ENCODE data around the gene COBLL1. TPM values are rescaled to one million over a fixed set of nuclear protein-coding genes. Genes with fewer than 3 reads are reported as not detected.

Gene COBLL1
- total RNA-seq, 1 donor, result 26.4 TPM

DNA sequence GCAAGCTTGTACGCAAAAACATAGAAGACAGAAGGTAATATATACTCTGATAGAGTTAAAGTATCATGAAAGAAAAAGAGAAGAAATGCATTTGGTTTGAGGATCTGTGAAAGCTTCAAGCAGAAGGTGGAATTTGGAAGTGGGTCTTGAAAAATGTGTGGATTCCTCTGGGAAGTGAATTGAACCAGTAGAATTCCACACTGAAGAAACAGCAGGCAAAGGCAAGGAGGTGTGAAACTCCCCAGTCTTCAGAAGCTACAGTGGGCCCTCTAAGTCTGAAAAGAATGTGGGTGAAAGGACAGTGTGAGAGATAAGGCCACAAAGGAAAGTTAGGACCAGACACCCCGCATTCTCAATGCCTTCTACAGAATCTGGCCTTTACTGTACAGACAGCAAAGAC is 25.6 kb downstream of the COBLL1 start:
- no peaks in the 10 kb centered on the region for H3K4me1 ChIP-seq (ENCODE audit: insufficient read depth, low read length)
- no peaks in the 10 kb centered on the region for H3K27me3 ChIP-seq (ENCODE audit: insufficient read depth, low read length)
- no peaks in the 10 kb centered on the region for H3K9me3 ChIP-seq (ENCODE audit: low read depth, low read length)
- no peak overlapping the region for H3K4me3 ChIP-seq (ENCODE audit: low read length)

GRCh38 chr2:164815071-164815793 is 26.4 kb downstream of the COBLL1 start:
- H3K27me3 ChIP-seq (ENCODE audit: insufficient read depth, low read length), result no peaks in the 10 kb centered on the region
- no peaks in the 10 kb centered on the region for H3K4me1 ChIP-seq (ENCODE audit: insufficient read depth, low read length)
- no peaks in the 10 kb centered on the region for H3K9me3 ChIP-seq (ENCODE audit: low read depth, low read length)
- H3K4me3 ChIP-seq (ENCODE audit: low read length), result no peak overlapping the region

- Histone ChIP-seq H3K4me3 (ENCODE audit: low read length) (no peak overlapping the region), H3K9me3 (ENCODE audit: low read depth, low read length) (no peaks in the 10 kb centered on the region), H3K4me1 (ENCODE audit: insufficient read depth, low read length) (no peaks in the 10 kb centered on the region), H3K27me3 (ENCODE audit: insufficient read depth, low read length) (no peaks in the 10 kb centered on the region)
These were observed 28.1 kb downstream of the COBLL1 start for GRCh38 chr2:164813535-164813934.

GRCh38 chr2:164812378-164812777 is 29.2 kb downstream of the COBLL1 start:
- Histone ChIP-seq H3K9me3 (ENCODE audit: low read depth, low read length) (no peaks in the 10 kb centered on the region), H3K4me3 (ENCODE audit: low read length) (no peak overlapping the region), H3K4me1 (ENCODE audit: insufficient read depth, low read length) (no peaks in the 10 kb centered on the region), H3K27me3 (ENCODE audit: insufficient read depth, low read length) (no peaks in the 10 kb centered on the region)

DNA sequence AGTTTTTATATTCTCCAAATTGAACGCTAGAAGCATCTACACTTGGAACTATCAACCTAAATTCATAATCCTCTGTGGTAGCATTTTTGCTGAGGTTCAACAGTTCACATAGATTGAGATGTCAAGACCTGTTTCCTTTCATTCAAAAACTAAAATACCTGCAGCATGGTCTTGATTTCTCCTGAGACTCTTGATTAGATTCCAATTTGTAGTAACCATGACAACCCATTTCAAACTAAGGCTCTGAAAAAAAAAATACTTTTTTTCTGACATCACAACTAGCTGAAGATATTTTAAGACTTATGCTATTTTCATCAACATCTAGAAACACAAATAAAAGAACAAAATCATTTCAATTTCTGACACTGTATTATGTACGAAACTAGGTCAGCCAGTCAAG is 29.8 kb downstream of the COBLL1 start:
- Histone ChIP-seq H3K27me3 (ENCODE audit: insufficient read depth, low read length) (no peaks in the 10 kb centered on the region), H3K4me3 (ENCODE audit: low read length) (no peak overlapping the region), H3K4me1 (ENCODE audit: insufficient read depth, low read length) (no peaks in the 10 kb centered on the region), H3K9me3 (ENCODE audit: low read depth, low read length) (no peaks in the 10 kb centered on the region)

- no peaks in the 10 kb centered on the region for H3K4me1 ChIP-seq (ENCODE audit: insufficient read depth, low read length)
- H3K27me3 ChIP-seq (ENCODE audit: insufficient read depth, low read length), result no peaks in the 10 kb centered on the region
- H3K9me3 ChIP-seq (ENCODE audit: low read depth, low read length), result no peaks in the 10 kb centered on the region
- no peak overlapping the region for H3K4me3 ChIP-seq (ENCODE audit: low read length)
These were observed 30.8 kb downstream of the COBLL1 start for GRCh38 chr2:164810843-164811242.

DNA sequence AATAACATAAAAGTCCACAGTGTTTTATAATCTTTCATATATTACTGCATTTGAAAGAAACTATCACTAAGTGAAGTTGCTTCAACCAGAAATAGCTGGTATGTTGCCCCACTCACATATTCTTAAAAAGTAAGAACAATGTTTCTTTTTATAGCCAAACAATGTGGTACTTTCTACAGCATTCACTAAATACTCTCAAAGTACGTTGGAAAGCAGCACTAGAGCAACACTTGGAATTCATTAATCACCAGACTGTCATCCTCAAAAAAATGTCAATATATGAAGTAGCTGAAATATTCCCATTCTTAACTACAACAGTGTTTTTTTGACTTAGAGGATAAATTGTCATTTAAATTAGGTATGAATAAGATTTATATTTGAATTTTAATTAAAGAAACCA is 32.8 kb downstream of the COBLL1 start:
- Histone ChIP-seq H3K4me1 (ENCODE audit: insufficient read depth, low read length) (no peaks in the 10 kb centered on the region), H3K4me3 (ENCODE audit: low read length) (no peak overlapping the region), H3K27me3 (ENCODE audit: insufficient read depth, low read length) (no peaks in the 10 kb centered on the region), H3K9me3 (ENCODE audit: low read depth, low read length) (no peaks in the 10 kb centered on the region)

- Histone ChIP-seq H3K4me1 (ENCODE audit: insufficient read depth, low read length) (no peaks in the 10 kb centered on the region), H3K27me3 (ENCODE audit: insufficient read depth, low read length) (no peaks in the 10 kb centered on the region), H3K4me3 (ENCODE audit: low read length) (no peak overlapping the region), H3K9me3 (ENCODE audit: low read depth, low read length) (no peaks in the 10 kb centered on the region)
These were observed 37.7 kb downstream of the COBLL1 start for GRCh38 chr2:164803776-164804466.

GRCh38 chr2:164802095-164802707 is 39.4 kb downstream of the COBLL1 start:
- Histone ChIP-seq H3K27me3 (ENCODE audit: insufficient read depth, low read length) (no peaks in the 10 kb centered on the region), H3K4me3 (ENCODE audit: low read length) (no peak overlapping the region), H3K4me1 (ENCODE audit: insufficient read depth, low read length) (no peaks in the 10 kb centered on the region), H3K9me3 (ENCODE audit: low read depth, low read length) (no peaks in the 10 kb centered on the region)

DNA sequence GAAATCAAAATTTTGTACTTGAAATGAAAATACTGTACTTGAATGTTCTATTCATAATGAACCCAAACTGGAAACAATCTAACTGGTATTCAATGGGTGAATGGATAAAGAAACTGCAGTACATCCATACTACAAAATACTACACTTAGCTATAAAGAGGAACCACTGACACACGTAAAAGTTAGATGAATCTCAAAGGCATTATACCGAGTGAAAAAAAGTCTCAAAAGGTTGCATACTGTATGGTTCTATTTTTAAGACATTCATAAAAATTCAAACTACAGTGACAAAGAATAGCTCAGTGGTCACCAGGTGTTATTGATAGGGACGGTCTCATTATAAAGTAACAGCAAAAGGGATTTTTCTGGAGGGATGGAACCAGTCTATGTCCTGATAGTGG is 41.1 kb downstream of the COBLL1 start:
- Histone ChIP-seq H3K4me3 (ENCODE audit: low read length) (no peak overlapping the region), H3K4me1 (ENCODE audit: insufficient read depth, low read length) (no peaks in the 10 kb centered on the region), H3K9me3 (ENCODE audit: low read depth, low read length) (no peaks in the 10 kb centered on the region), H3K27me3 (ENCODE audit: insufficient read depth, low read length) (no peaks in the 10 kb centered on the region)

GRCh38 chr2:164797627-164798026 is 44.0 kb downstream of the COBLL1 start:
- Histone ChIP-seq H3K4me1 (ENCODE audit: insufficient read depth, low read length) (no peaks in the 10 kb centered on the region), H3K4me3 (ENCODE audit: low read length) (no peak overlapping the region), H3K27me3 (ENCODE audit: insufficient read depth, low read length) (no peaks in the 10 kb centered on the region), H3K9me3 (ENCODE audit: low read depth, low read length) (no peaks in the 10 kb centered on the region)

- no peak overlapping the region for H3K4me3 ChIP-seq (ENCODE audit: low read length)
- H3K9me3 ChIP-seq (ENCODE audit: low read depth, low read length), result no peaks in the 10 kb centered on the region
- no peaks in the 10 kb centered on the region for H3K27me3 ChIP-seq (ENCODE audit: insufficient read depth, low read length)
- H3K4me1 ChIP-seq (ENCODE audit: insufficient read depth, low read length), result no peaks in the 10 kb centered on the region
These were observed 44.6 kb downstream of the COBLL1 start for GRCh38 chr2:164796999-164797398.

DNA sequence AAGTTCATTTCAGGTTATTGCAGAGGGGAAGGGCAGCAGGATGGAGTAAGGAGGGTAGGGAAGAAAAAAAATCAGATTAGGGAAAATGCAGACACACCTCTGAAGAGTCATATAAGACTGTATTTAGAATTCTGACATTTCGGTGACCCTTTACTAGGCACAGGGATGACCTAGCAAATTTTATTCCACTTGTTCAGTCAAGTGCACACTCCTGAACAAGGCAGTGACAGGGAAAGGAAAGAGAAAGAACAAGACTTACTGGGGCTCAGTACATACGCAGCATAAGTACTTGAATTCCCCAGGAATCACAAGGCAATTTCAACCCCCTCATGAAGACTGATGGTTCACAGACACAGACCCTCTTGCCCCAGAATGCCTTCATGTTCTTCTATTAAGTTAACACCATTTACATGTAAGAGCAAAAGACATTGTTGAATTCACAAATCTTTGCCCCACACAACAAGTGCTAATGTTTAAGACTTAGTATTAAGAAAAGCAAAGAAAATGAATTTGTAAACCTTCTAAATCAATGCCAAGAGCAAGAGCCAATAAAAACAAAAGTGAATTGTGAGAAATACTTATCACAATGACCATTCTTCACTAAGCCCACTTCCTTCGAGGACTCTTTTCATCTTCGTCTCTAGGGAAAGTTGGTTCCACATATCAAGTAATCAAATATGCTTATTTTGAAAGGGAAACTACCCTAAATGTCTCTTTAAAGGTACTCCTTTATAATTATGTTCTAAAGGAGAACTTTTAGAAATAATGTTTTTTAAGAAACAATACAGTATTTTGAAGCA is 47.0 kb downstream of the COBLL1 start:
- no peaks in the 10 kb centered on the region for H3K4me1 ChIP-seq (ENCODE audit: insufficient read depth, low read length)

GRCh38 chr2:164794016-164794415 is 47.6 kb downstream of the COBLL1 start:
- H3K4me1 ChIP-seq (ENCODE audit: insufficient read depth, low read length), result no peaks in the 10 kb centered on the region
- H3K4me3 ChIP-seq (ENCODE audit: low read length), result no peak overlapping the region
- no peaks in the 10 kb centered on the region for H3K9me3 ChIP-seq (ENCODE audit: low read depth, low read length)
- H3K27me3 ChIP-seq (ENCODE audit: insufficient read depth, low read length), result no peaks in the 10 kb centered on the region

More for the DNA sequence above, 47.0 kb downstream of the COBLL1 start:
- Histone ChIP-seq H3K27me3 (ENCODE audit: insufficient read depth, low read length) (no peaks in the 10 kb centered on the region), H3K4me3 (ENCODE audit: low read length) (no peak overlapping the region), H3K9me3 (ENCODE audit: low read depth, low read length) (no peaks in the 10 kb centered on the region)

DNA sequence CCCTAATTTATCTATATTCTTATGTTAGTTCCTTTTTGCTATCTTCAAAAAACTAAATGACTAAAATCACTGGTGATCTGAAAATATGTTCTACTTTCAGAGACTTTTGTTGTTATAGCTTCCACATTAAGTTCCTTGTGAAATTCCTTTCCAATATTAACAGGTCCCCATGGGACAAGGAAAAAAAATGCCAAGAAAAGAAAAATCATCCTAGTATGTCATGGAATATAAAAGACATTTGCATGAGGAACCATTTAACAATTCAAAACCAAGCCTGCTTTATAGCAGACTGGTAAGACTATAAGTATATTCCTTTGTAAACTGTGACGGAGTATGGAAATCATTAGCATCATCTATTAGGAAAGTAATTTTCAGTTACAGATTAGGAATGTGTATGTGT is 48.1 kb downstream of the COBLL1 start:
- H3K4me1 ChIP-seq (ENCODE audit: insufficient read depth, low read length), result no peaks in the 10 kb centered on the region
- H3K9me3 ChIP-seq (ENCODE audit: low read depth, low read length), result no peaks in the 10 kb centered on the region
- H3K4me3 ChIP-seq (ENCODE audit: low read length), result no peak overlapping the region
- no peaks in the 10 kb centered on the region for H3K27me3 ChIP-seq (ENCODE audit: insufficient read depth, low read length)
